Ishikawa (cell line): Measurements from ENCODE around the gene RNF144B.
A peak's percentile ranks its signal among the peaks of the same experiment; 100 is the strongest.

Source experiments
- CREB1 ChIP-seq: IDR thresholded peaks from 2 replicates; pipeline ENCODE4 v1.6.1; 2012; ENCODE audit warnings: low read depth
- EGR1 ChIP-seq: IDR thresholded peaks from 2 replicates; pipeline ENCODE4 v1.6.1; 2012
- EP300 ChIP-seq: IDR thresholded peaks from 2 replicates; pipeline ENCODE4 v1.6.1; 2012; ENCODE audit warnings: borderline replicate concordance
- FOXM1 ChIP-seq: IDR thresholded peaks from 2 replicates; pipeline ENCODE4 v1.6.1; 2012; ENCODE audit warnings: low read depth, borderline replicate concordance
- RAD21 ChIP-seq: IDR thresholded peaks from 2 replicates; pipeline ENCODE4 v1.6.1; 2012; ENCODE audit warnings: low read depth
- TAF1 ChIP-seq: IDR thresholded peaks from 2 replicates; pipeline ENCODE4 v1.6.1; 2012; ENCODE audit warnings: low read depth, mild to moderate bottlenecking
- TCF12 ChIP-seq: IDR thresholded peaks from 2 replicates; pipeline ENCODE4 v1.6.1; 2012; ENCODE audit warnings: low read depth
- ZBTB7A ChIP-seq: IDR thresholded peaks from 2 replicates; pipeline ENCODE4 v1.6.1; 2012; ENCODE audit warnings: low read depth
- TF ChIP-seq, protein P1 (sequence below): IDR thresholded peaks from 2 replicates; pipeline ENCODE4 v1.6.1; 2012
- TF ChIP-seq, protein P2 (sequence below): IDR thresholded peaks from 2 replicates; pipeline ENCODE4 v1.6.1; 2012; ENCODE audit warnings: low read depth, mild to moderate bottlenecking
- TF ChIP-seq, protein P3 (sequence below): IDR thresholded peaks from 2 replicates; pipeline ENCODE4 v1.6.1; 2012

DNA sequence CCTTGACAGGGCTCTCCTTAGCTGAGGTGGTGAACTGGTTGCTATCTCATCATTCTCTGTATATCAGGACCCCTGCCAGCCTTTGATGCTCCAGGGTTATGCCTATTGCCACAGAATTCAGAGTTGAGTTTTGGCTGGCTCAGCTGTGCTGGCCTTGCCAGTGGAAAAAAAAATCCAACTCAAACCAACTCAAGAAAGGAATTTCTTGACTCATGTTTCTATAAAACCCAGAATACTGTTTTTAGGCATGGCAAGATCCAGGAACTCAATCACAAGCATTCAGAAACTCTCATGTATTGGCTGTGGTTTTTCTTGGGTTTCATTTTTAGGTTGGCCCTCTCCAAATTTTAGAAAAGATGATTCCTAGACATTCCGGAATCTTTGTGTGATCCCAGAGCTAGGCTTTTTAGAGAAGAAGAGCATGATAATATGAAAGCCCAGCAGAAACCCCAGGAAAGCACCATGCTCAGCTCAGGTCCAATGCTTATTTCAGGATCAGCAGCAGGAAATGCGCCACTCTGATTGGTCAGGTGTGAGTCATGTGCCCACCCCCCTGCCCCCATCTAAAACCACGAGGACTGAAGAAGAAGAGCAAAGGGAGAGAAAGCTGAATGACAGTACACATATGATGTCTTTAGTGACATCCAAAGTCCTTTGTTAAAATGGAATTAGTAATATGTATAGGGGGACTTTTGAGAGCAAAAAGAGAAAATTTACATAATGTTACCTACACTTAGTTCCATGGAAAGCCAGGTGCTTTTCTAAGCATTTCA is 122.9 kb downstream of the RNF144B start:
- TF ChIP-seq EGR1 (no peak), CREB1 (no peak), TAF1 (no peak), RAD21 (no peak), ZBTB7A (no peak), FOXM1 (no peak), TCF12 (no peak), EP300 (no peak)
- TF ChIP-seq, protein P1, sequence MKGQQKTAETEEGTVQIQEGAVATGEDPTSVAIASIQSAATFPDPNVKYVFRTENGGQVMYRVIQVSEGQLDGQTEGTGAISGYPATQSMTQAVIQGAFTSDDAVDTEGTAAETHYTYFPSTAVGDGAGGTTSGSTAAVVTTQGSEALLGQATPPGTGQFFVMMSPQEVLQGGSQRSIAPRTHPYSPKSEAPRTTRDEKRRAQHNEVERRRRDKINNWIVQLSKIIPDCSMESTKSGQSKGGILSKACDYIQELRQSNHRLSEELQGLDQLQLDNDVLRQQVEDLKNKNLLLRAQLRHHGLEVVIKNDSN: peak; percentile 57
- TF ChIP-seq, protein P2, sequence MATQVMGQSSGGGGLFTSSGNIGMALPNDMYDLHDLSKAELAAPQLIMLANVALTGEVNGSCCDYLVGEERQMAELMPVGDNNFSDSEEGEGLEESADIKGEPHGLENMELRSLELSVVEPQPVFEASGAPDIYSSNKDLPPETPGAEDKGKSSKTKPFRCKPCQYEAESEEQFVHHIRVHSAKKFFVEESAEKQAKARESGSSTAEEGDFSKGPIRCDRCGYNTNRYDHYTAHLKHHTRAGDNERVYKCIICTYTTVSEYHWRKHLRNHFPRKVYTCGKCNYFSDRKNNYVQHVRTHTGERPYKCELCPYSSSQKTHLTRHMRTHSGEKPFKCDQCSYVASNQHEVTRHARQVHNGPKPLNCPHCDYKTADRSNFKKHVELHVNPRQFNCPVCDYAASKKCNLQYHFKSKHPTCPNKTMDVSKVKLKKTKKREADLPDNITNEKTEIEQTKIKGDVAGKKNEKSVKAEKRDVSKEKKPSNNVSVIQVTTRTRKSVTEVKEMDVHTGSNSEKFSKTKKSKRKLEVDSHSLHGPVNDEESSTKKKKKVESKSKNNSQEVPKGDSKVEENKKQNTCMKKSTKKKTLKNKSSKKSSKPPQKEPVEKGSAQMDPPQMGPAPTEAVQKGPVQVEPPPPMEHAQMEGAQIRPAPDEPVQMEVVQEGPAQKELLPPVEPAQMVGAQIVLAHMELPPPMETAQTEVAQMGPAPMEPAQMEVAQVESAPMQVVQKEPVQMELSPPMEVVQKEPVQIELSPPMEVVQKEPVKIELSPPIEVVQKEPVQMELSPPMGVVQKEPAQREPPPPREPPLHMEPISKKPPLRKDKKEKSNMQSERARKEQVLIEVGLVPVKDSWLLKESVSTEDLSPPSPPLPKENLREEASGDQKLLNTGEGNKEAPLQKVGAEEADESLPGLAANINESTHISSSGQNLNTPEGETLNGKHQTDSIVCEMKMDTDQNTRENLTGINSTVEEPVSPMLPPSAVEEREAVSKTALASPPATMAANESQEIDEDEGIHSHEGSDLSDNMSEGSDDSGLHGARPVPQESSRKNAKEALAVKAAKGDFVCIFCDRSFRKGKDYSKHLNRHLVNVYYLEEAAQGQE: no peak
- TF ChIP-seq, protein P3, sequence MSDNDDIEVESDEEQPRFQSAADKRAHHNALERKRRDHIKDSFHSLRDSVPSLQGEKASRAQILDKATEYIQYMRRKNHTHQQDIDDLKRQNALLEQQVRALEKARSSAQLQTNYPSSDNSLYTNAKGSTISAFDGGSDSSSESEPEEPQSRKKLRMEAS: no peak
